SW480 (cell line): ENCODE data around the gene DTYMK.
"Not testable (repeated sequence)": the region's sequence is repeated elsewhere in the genome, so short reads cannot be mapped to it uniquely, and the experiment has no call there.

Experiments
- DNase-seq: peaks from one replicate; pipeline ENCODE4 v3.0.0-alpha.2; 2016; ENCODE audit warnings: low spot score

The DTYMK gene, protein sequence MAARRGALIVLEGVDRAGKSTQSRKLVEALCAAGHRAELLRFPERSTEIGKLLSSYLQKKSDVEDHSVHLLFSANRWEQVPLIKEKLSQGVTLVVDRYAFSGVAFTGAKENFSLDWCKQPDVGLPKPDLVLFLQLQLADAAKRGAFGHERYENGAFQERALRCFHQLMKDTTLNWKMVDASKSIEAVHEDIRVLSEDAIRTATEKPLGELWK

DNA sequence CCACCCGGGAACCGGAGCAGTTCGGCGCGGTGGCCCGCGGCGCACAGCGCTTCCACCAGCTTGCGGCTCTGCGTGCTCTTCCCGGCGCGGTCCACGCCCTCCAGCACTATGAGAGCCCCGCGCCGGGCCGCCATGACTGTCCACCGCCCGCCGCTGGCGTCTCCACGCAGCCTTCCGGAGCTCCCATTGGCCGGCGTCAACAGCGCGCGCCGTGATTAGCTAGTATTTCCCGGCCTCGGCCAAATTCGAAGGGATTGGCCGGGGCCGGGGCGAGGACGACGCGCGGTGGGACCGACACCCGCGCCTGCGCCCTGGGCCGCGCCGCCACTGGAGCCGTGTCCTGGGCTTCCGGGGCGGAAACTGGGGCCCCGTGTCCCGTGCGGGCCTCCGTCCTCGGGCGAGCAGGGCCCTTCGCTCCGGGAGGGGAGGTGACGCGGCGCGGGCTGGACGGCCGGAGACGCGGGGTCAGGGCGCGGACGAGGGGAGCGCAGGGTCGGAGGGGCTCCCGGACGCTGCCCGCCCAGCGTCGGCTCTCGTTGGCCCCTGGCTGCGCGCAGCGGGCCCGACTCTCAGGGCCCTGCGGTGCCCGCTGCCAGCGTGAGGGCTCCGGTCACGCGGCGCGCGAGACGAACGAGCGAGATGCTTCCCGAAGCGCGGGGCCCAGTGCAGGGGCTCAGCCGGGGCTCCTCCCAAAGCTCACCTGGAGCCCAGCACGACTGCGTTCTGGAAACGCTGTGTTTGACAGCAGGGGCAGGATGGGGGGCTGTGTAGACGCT lies at the start of gene DTYMK:
DTYMK (minus strand) TSS at position 166 of the 776 bp plus-strand sequence; CDS start at position 134, 32 bp downstream.
- peak; percentile 93 for DNase-seq

GRCh38 chr2:241736111-241736510 lies 49.5 kb upstream of the DTYMK start:
- no peak for DNase-seq

- peak; percentile 68 for DNase-seq
Observed at GRCh38 chr2:241734467-241735208, 48.0 kb upstream of the DTYMK start, which contains the start of gene D2HGDH. D2HGDH (plus strand) TSS chr2:241734630; CDS start chr2:241735225, 595 bp downstream.

DNA sequence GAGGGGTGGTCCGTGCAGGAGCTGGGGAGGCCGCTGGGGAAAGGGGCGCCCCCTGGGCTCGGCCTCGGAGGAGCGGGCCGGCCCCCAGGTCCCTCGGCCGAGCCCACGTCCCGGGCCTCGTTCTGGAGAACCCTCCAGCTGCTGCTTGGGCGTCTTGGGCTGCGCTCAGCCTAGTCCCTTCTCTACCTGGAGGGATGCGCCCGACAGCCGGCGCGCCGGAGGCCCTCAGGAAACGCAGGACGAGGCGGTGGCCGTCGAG lies 47.5 kb upstream of the DTYMK start:
- DNase-seq, result no peak

DNA sequence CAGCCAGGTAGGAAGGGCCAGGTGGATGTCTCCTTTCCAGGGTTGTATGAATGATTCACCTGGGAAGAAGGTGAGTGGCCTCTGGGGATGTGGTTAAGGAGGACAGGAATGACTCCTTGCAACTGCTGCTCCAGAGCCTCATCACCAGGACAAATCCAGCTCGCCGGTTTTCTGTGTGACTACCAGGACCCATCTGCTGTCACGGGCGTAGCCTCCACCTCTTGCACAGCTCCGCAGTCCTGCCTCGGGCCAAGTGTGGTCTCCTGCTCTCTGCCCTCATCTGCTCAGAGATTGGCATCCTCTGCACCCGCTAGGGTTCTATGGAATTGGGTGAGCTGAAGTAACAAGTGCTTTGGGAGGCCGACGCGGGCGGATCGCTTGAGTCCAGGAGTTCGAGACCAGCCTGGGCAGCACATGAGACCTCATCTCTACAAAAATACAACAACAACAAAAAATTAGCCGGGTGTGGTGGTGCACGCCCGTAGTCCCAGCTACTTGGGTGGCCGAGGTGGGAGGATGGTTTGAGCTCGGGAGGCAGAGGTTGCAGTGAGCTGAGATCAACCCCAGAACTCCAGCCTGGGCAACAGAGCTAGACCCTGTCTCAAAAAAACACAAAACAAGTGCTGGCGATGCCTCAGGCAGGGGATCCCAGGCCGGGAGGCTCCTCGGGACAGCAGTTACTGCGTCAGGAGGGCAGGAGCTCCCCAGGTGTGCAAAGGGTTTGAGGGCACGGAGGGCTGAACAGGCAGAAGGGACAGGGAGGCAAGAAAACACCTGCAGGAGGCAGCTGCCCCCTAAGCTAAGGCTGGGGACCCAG lies 47.0 kb upstream of the DTYMK start:
- DNase-seq, result peak; percentile 4

GRCh38 chr2:241732513-241733186 lies 46.0 kb upstream of the DTYMK start:
- DNase-seq, result not testable (repeated sequence)

DNA sequence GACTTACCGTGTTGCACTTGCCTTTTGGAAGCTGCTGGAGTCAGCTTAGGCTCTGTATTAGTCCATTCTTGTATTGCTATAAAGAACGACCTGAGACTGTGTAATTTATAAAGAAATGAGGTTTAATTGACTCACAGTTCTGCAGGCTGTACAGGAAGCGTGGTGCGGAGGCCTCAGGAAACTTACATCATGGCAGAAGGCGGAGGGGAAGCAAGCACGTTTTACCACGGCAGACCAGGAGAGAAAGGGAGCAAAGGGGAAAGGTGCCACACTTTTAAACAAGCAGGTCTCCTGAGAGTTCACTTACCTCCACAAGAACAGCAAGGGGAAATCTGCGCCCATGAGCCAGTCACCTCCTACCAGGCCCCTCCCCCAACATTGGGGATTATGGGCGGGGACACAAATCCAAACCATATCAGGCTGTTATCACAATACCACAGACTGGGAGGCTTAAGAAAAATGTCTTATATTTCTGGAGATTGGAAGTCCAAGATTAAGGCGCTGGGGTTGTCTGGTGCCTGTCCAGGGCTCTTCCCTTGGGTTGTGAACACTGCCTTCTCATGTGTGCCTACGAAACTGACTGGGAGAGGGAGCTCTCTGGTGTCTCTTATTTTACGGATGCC lies 44.2 kb upstream of the DTYMK start:
- DNase-seq, result no peak

- no peak for DNase-seq
Observed at GRCh38 chr2:241729868-241730267, 43.3 kb upstream of the DTYMK start.

- no peak for DNase-seq
Observed at GRCh38 chr2:241728627-241729026, 42.0 kb upstream of the DTYMK start.

DNA sequence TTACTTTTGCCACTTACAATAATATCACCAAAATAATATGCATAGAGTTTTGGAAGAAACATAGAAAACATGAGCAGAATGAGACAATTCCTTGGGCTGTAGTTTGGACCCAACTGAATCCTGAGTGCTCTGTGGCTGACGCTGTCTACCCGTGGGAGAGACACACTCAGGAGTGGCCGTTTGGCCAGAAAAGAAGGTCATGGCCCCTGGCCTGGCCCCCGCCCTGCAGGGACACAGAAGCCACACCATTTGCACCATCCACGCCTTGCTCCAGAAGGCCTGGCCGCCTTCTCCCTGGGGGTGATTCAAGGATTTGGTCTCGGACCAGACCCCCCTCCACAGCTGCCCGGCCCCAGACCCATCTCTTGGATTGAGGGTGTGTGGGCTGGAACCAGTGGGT lies 41.4 kb upstream of the DTYMK start:
- no peak for DNase-seq

DNA sequence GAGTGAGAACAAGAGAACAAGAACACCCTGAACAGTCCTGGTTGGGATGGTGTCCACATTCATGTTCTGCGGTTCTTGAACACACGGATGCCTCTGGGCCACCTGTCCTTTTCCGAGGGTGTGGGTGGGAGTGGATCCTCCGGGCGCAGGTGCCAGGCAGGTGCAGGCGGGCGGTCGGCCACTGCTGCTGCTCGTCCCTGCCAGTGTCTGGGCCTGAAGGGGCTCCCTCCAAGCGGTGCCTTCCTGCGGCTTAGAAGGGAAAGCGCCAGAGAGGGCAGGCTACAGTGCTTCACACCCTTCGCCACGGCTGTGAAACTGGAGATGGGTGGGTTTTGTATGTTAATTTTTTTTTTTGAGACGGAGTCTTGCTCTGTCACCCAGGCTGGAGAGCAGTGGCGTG lies 39.8 kb upstream of the DTYMK start:
- no peak for DNase-seq

DNA sequence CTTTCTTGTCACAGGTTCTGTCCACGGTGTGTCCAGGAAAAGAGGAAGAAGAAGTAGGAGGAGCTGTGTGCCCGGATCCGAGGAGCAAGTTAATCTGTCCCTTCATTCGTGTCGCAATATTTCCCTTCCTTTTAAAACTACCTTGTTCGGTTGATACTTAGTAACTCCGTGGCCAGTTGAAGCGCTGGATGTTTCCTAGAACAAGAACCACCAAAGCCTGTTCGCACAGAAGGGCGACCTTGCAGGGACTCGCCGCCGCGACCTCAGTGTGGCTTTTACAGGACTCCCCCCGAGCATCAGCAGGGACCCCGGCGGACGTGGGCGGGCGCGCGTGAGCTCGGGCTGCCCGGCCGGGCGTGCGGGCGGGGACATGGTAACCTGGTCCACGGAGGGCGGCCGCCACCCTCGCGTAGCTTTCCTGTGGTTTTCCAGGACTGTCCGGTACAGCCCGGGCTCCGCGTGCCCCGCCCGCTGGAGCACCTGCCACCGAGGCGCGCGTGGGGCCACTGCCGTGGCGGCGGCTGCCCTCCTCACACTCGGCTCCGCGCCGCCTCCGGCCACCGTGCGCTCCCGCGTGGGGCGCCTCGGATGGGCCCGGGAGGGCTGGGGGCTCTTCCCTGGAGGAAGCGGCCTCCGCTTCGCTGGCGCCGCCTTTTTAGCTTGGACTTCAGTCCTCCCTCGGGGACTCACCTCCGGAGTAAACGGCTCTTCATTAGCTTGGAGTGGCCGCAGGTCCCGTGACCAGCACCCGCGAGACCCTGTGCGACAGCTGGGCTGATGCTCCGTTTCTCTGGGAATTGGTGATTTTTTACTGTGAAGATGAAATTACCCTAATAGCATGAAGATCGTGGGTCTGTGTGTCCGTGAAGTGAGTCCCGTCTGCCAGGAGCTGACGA lies 38.6 kb upstream of the DTYMK start:
- no peak for DNase-seq

DNA sequence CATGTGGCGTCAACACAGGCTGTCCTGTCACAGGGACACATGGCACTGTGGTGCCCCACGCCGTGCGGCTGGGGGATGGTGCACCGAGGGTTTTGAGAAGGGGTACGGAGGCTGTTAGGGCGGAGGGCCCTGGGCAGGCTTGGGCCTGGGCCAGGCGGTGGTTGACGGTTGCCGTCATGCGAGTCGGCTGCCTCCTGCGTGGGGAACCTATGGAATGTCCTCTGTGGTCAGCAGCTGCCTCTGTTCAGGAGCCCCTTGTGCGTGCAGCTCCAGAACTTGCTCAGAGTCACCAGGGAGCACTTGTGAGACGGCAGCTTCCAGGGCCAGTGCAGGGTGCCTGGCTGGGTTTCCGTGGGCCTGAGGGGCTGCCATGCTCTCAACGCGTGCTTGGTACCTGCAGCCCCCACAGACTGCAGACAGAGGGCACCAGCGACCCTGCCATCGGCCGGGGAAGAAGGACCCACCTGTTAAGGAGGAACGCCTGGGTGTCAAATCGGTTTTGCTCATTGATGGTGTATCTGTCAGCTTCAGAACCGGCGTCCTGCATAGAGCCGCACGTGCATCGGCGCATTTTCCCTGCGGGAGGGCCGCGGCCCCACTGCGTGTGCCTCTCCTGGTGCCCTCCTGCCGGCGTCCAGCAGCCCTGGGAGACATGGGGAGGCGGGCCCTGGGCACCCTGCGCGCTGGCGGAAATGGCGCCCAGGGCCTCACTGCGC lies 37.8 kb upstream of the DTYMK start:
- no peak for DNase-seq

GRCh38 chr2:241722896-241723454 lies 36.4 kb upstream of the DTYMK start:
- DNase-seq, result no peak

DNA sequence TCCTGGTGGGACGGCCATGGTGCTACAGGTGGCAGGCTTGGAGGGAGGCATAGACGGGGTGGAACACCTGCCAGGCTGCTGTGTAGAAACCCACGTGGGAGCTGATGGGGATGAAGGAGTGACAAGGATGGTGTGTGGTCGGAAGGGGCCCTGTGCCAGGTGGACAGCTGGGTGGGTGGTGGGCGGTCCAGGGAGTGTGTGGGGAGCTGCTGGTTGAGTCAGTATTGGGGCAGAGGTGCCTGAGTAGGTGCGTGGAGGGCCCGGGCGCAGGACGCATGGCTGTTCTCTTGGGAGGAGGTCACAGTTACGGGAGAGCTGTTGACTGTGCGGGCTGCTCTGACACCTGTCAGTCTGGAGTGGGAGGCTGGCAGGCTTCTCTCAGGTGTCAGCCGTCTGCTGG lies 35.2 kb upstream of the DTYMK start:
- DNase-seq, result no peak

GRCh38 chr2:241720560-241720959 lies 33.9 kb upstream of the DTYMK start:
- DNase-seq, result no peak

- DNase-seq, result no peak
Observed at GRCh38 chr2:241720099-241720498, 33.5 kb upstream of the DTYMK start.

- DNase-seq, result no peak
Observed at GRCh38 chr2:241719093-241719492, 32.5 kb upstream of the DTYMK start.

- DNase-seq, result no peak
Observed at GRCh38 chr2:241708879-241709278, 22.3 kb upstream of the DTYMK start.
